H1 (cell line): ENCODE results near the gene TOB2. TPM values are rescaled to one million over a fixed set of nuclear protein-coding genes. Genes with fewer than 3 reads are reported as not detected.

ENCODE experiments used
- ATF2 ChIP-seq: IDR thresholded peaks from 2 replicates; pipeline ENCODE4 v1.6.1; 2012; ENCODE audit warnings: low read length, inconsistent platforms
- CBX5 ChIP-seq: fragments of 300-800, 300-1000 bp; sonication (generic); IDR thresholded peaks from 2 replicates; pipeline ENCODE4 v1.7.1; 2016; ENCODE audit warnings: antibody characterized with exemption, low read length, low read depth
- RBBP5 ChIP-seq: IDR thresholded peaks from 2 replicates; pipeline ENCODE4 v1.7.1; 2012; ENCODE audit warnings: low read depth, mild to moderate bottlenecking, inconsistent platforms, low read length, moderate library complexity, borderline replicate concordance
- polyA plus RNA-seq, 7 experiments: library from polyadenylated mRNA; depleted of rRNA in 3 of 7; stranded (reverse) in 5 of 7; unstranded in 2 of 7; fragments of >200 nt in 5 of 7; fragments of 200-250 nt in 2 of 7; gene quantifications; 1 replicate in 5 of 7; 2 replicates in 1 of 7; 4 replicates in 1 of 7; pipeline versions ENCODE4 v1.2.1 to v1.2.3, GENCODE V29; 2011 to 2013; ENCODE audit warnings: missing spikeins in 2 of 7, mixed read lengths in 2 of 7
- total RNA-seq: library from RNA; stranded (reverse); fragmentation: NEBNext Ultra II Directional; extraction: Animal tissue kit (Norgen Biotek cat#: 25700); gene quantifications from 2 replicates; pipeline ENCODE4 v1.2.1, GENCODE V29; 2021

The TOB2 gene
- total and polyA plus RNA-seq, 2 of the 8 experiments (the other 6 are each of a cell fraction or from before 2014, with no cell fraction given), result 27.0 to 54.1 TPM

GRCh38 chr22:41478891-41479521 lies 32.4 kb upstream of the TOB2 start (continued):
- TF ChIP-seq RBBP5, result no peak
- TF ChIP-seq CBX5, result no peak
- no peak for TF ChIP-seq ATF2
- TF ChIP-seq, all 59 proteins: peak for 0
